ENCODE data around the gene CRELD2. TPM values are rescaled to one million over a fixed set of nuclear protein-coding genes. Genes with fewer than 3 reads are reported as not detected.

The CRELD2 gene
- total and polyA plus RNA-seq, 7 donors, result 8.8 to 14.1 (median 11.6) TPM

- H3K36me3 ChIP-seq (ENCODE audit: insufficient read depth in 1 of 2, low read depth in 1 of 2), result peaks cover 2 to 77% of the 10 kb centered on the region in 2 donors
- H3K4me3 ChIP-seq, result no peak overlapping the region
- no peak overlapping the region for H3K27ac ChIP-seq
- no peaks in the 10 kb centered on the region for H3K27me3 ChIP-seq (ENCODE audit: insufficient read depth in 3 of 3, low read length in 2 of 3)
- DNase-seq, result peak in 1 of 2 donors; percentile 42
- WGBS, 3 donors, result 91 to 92% (median 92%) methylated on average over 15 to 17 of the region's 17 CpGs
- no peaks in the 10 kb centered on the region for H3K4me1 ChIP-seq
- TF ChIP-seq CTCF (IDR thresholded peaks at IDR 0.05), result no peak
- ATAC-seq, result peak in 2 of 4 donors; percentile 10 to 13
- H3K9me3 ChIP-seq, result no peaks in the 10 kb centered on the region
- intact Hi-C loops (cut with DNase I), result no loop called here
Measured at GRCh38 chr22:49903322-49904039, 15.0 kb upstream of the CRELD2 start.

GRCh38 chr22:49904040-49904369 lies 14.4 kb upstream of the CRELD2 start:
- TF ChIP-seq CTCF (IDR thresholded peaks at IDR 0.05), result no peak
- DNase-seq, result peak in 1 of 2 donors; percentile 27
- 86 to 93% (median 91%) methylated on average over 11 of the region's 11 CpGs for WGBS, 3 donors
- no peak overlapping the region for H3K4me3 ChIP-seq
- no peaks in the 10 kb centered on the region for H3K27me3 ChIP-seq (ENCODE audit: insufficient read depth in 3 of 3, low read length in 2 of 3)
- H3K27ac ChIP-seq, result no peak overlapping the region
- no peaks in the 10 kb centered on the region for H3K9me3 ChIP-seq
- H3K4me1 ChIP-seq, result no peaks in the 10 kb centered on the region
- intact Hi-C loops (cut with DNase I), result no loop called here
- ATAC-seq, result no peak
- H3K36me3 ChIP-seq (ENCODE audit: insufficient read depth in 1 of 2, low read depth in 1 of 2), result peaks cover 2 to 82% of the 10 kb centered on the region in 2 donors

GRCh38 chr22:49905465-49905864 lies 13.0 kb upstream of the CRELD2 start:
- TF ChIP-seq CTCF (IDR thresholded peaks at IDR 0.05), result no peak
- intact Hi-C loops (cut with DNase I), result no loop called here
- H3K27me3 ChIP-seq (ENCODE audit: insufficient read depth in 3 of 3, low read length in 2 of 3), result no peaks in the 10 kb centered on the region
- no peaks in the 10 kb centered on the region for H3K9me3 ChIP-seq
- no peak overlapping the region for H3K4me3 ChIP-seq
- peaks cover 4 to 84% of the 10 kb centered on the region in 2 donors for H3K36me3 ChIP-seq (ENCODE audit: insufficient read depth in 1 of 2, low read depth in 1 of 2)
- ATAC-seq (no peak), DNase-seq (peak in 1 of 2 donors; percentile 15)
- 93 to 96% (median 95%) methylated on average over 18 of the region's 18 CpGs for WGBS, 3 donors
- H3K4me1 ChIP-seq, result no peaks in the 10 kb centered on the region
- H3K27ac ChIP-seq, result no peak overlapping the region

GRCh38 chr22:49906071-49906798 lies 12.2 kb upstream of the CRELD2 start:
- no peak for ATAC-seq
- Histone ChIP-seq H3K9me3 (no peaks in the 10 kb centered on the region), H3K4me1 (no peaks in the 10 kb centered on the region), H3K27ac (no peak overlapping the region), H3K4me3 (no peak overlapping the region), H3K27me3 (ENCODE audit: insufficient read depth in 3 of 3, low read length in 2 of 3) (no peaks in the 10 kb centered on the region), H3K36me3 (ENCODE audit: insufficient read depth in 1 of 2, low read depth in 1 of 2) (peaks cover 4 to 83% of the 10 kb centered on the region in 2 donors)
- no peak for TF ChIP-seq CTCF (IDR thresholded peaks at IDR 0.05)
- intact Hi-C loops (cut with DNase I), result no loop called here
- WGBS, 3 donors, result 94% methylated on average over 27 to 28 of the region's 28 CpGs
- peak in 1 of 2 donors; percentile 37 for DNase-seq

Data from psoas muscle (tissue), 8 donors.